Ovary (tissue), 3 donors: ENCODE data around the gene CTLA4.

ENCODE experiments used
- POLR2A ChIP-seq: fragments of 450-650 bp; IDR thresholded peaks from one replicate; pipeline ENCODE4 v1.6.1; 2017; ENCODE audit warnings: antibody characterized with exemption, mild to moderate bottlenecking, moderate library complexity
- TF ChIP-seq, protein P1 (sequence below), 3 donors: fragments of 450-650 bp in 2 of 3; fragments of 200-600 bp in 1 of 3; IDR thresholded peaks; one replicate each; pipeline versions ENCODE4 v1.5.1 to v1.8.0; 2016 to 2022; ENCODE audit warnings: antibody characterized with exemption in 3 of 3, mild to moderate bottlenecking in 1 of 3
- donor health status: DM: no; HTN: no; CAD: no.

- TF ChIP-seq POLR2A = no peak
- TF ChIP-seq, protein P1, sequence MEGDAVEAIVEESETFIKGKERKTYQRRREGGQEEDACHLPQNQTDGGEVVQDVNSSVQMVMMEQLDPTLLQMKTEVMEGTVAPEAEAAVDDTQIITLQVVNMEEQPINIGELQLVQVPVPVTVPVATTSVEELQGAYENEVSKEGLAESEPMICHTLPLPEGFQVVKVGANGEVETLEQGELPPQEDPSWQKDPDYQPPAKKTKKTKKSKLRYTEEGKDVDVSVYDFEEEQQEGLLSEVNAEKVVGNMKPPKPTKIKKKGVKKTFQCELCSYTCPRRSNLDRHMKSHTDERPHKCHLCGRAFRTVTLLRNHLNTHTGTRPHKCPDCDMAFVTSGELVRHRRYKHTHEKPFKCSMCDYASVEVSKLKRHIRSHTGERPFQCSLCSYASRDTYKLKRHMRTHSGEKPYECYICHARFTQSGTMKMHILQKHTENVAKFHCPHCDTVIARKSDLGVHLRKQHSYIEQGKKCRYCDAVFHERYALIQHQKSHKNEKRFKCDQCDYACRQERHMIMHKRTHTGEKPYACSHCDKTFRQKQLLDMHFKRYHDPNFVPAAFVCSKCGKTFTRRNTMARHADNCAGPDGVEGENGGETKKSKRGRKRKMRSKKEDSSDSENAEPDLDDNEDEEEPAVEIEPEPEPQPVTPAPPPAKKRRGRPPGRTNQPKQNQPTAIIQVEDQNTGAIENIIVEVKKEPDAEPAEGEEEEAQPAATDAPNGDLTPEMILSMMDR (IDR thresholded peaks at IDR 0.05) = no peak
These were observed 6.4 kb upstream of the CTLA4 start for GRCh38 chr2:203861197-203861596.
